Upper lobe of left lung (tissue), 6 donors: Measurements from ENCODE around the gene COX6B2. TPM values are rescaled to one million over a fixed set of nuclear protein-coding genes. Genes with fewer than 3 reads are reported as not detected.

Experiments
- ATAC-seq, 2 donors: fragments of 200-7000 bp; cut with Tn5 transposase; one replicate each; pipeline ENCODE4 v1.9.1; 2022; ENCODE audit warnings: mild to moderate bottlenecking in 2 of 2, moderate library complexity in 2 of 2; ENCODE audit not compliant: low FRiP score in 2 of 2
- DNase-seq, 2 donors: peaks; one replicate each; pipeline ENCODE4 v3.0.0-alpha.2; 2019 to 2020
- H3K27ac ChIP-seq, 4 donors: fragments of 200-600 bp; sonication (generic); one replicate each; pipeline ENCODE4 v1.5.1; 2016 to 2019
- H3K27me3 ChIP-seq, 4 donors: fragments of 200-600 bp; sonication (generic); one replicate each; pipeline ENCODE4 v1.5.1; 2017 to 2019
- H3K36me3 ChIP-seq, 4 donors: fragments of 200-600 bp; sonication (generic); one replicate each; pipeline ENCODE4 v1.5.1; 2016 to 2019
- H3K4me1 ChIP-seq, 4 donors: fragments of 200-600 bp; sonication (generic); one replicate each; pipeline ENCODE4 v1.5.1; 2018 to 2019
- H3K4me3 ChIP-seq, 4 donors: fragments of 200-600 bp; sonication (generic); one replicate each; pipeline ENCODE4 v1.5.1; 2017 to 2019; ENCODE audit warnings: mild to moderate bottlenecking in 2 of 4, moderate library complexity in 1 of 4
- H3K9me3 ChIP-seq, 4 donors: fragments of 200-600 bp; sonication (generic); one replicate each; pipeline ENCODE4 v1.5.1; 2018 to 2019
- CTCF ChIP-seq, 6 experiments: fragments of 450-650 bp in 4 of 6; fragments of 200-600 bp in 2 of 6; sonication (generic) in 2 of 6; IDR thresholded peaks; one replicate each; pipeline ENCODE4 v1.5.1; 2016 to 2019; ENCODE audit warnings: antibody characterized with exemption in 6 of 6
- EP300 ChIP-seq, 4 donors: sonication (generic); formaldehyde crosslinking; IDR thresholded peaks; one replicate each; pipeline ENCODE4 v1.5.1; 2017; ENCODE audit warnings: antibody characterized with exemption in 4 of 4, control low read depth in 2 of 4
- POLR2A ChIP-seq, 4 donors: fragments of 450-650 bp; IDR thresholded peaks; one replicate each; pipeline ENCODE4 v1.5.1; 2016 to 2017; ENCODE audit warnings: antibody characterized with exemption in 4 of 4, mild to moderate bottlenecking in 2 of 4
- POLR2AphosphoS5 ChIP-seq, 2 donors: sonication (generic); formaldehyde crosslinking; IDR thresholded peaks; one replicate each; pipeline ENCODE4 v1.5.1; 2017; ENCODE audit warnings: antibody characterized with exemption in 2 of 2
- WGBS, 2 donors: methylation state at CpG; one replicate each; pipeline ENCODE4 v1.1.5; 2017 to 2018; 5-methylcytosine and 5-hydroxymethylcytosine counted together
- total RNA-seq, 6 donors: library from RNA; depleted of rRNA in 4 of 6; stranded (reverse); fragments of >200 nt in 4 of 6; gene quantifications; one replicate each; pipeline versions ENCODE4 v1.1.0 to v1.2.1, GENCODE V29; 2016 to 2021
- donor health status: DM: no; HTN: no; CAD: no; lungs with moderate emphysema.
- donor health status: DM: no; HTN: yes; CAD: no; lungs with severe emphysema.

The COX6B2 gene
- total RNA-seq, 6 donors from 2014 or later = 0.20 TPM; not detected in 5

DNA sequence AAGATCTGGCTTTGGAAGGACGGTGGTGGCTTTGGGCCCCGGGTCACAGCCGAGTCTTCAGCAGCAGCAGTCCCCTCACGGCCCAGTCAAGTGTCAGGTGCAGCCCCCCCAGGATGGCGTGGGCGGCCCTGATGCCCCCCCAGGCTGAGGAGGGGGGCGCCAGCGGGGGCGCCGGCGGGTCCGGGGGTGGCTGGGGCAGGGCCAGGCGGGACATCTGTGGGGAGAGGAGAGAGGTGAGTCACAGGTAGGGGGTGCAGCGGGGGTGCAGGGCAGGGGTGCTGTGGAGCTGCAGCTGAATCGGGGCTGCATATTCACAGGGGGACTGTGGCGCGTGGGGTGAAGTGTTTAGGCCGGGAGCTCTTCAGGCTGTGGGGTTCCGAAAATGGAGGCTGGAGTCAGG, 11.4 kb upstream of the COX6B2 start:
- TF ChIP-seq EP300 (IDR thresholded peaks at IDR 0.05) = no peak
- TF ChIP-seq POLR2AphosphoS5 (IDR thresholded peaks at IDR 0.05) = no peak
- TF ChIP-seq CTCF (IDR thresholded peaks at IDR 0.05) = no peak
- no peak for TF ChIP-seq POLR2A (IDR thresholded peaks at IDR 0.05)
- no peaks in the 10 kb centered on the region for H3K9me3 ChIP-seq
- H3K27me3 ChIP-seq = peaks cover 0 to 33% (median 21%) of the 10 kb centered on the region in 4 donors
- no peak overlapping the region for H3K4me3 ChIP-seq
- 69 to 80% methylated on average over 9 to 19 of the region's 19 CpGs for WGBS, 2 donors
- DNase-seq (peak in 1 of 2 donors; percentile 77), ATAC-seq (no peak)
- H3K36me3 ChIP-seq = no peaks in the 10 kb centered on the region
- no peak overlapping the region for H3K27ac ChIP-seq
- peaks cover 11 to 20% (median 13%) of the 10 kb centered on the region in 4 donors for H3K4me1 ChIP-seq

- WGBS, 2 donors = 77 to 90% methylated on average over 8 of the region's 8 CpGs
- no peaks in the 10 kb centered on the region for H3K9me3 ChIP-seq
- DNase-seq = peak in 1 of 2 donors; percentile 58
- H3K4me3 ChIP-seq = no peak overlapping the region
- TF ChIP-seq CTCF (IDR thresholded peaks at IDR 0.05) (no peak), POLR2A (IDR thresholded peaks at IDR 0.05) (no peak), POLR2AphosphoS5 (IDR thresholded peaks at IDR 0.05) (no peak), EP300 (IDR thresholded peaks at IDR 0.05) (no peak)
- no peak overlapping the region for H3K27ac ChIP-seq
- H3K27me3 ChIP-seq = peaks cover 0 to 26% (median 15%) of the 10 kb centered on the region in 4 donors
- peaks cover 11 to 17% (median 13%) of the 10 kb centered on the region in 4 donors for H3K4me1 ChIP-seq
- no peak for ATAC-seq
- no peaks in the 10 kb centered on the region for H3K36me3 ChIP-seq
These were observed 10.7 kb upstream of the COX6B2 start for GRCh38 chr19:55365245-55365644.

GRCh38 chr19:55362990-55363716, 8.6 kb upstream of the COX6B2 start, which contains the start of gene GARIN5B:
GARIN5B (minus strand) TSS chr19:55363260; CDS start chr19:55363066, 194 bp downstream.
- WGBS, 2 donors = 82 to 84% methylated on average over 14 to 21 of the region's 27 CpGs
- DNase-seq (peak in 1 of 2 donors; percentile 72), ATAC-seq (no peak)
- H3K4me3 ChIP-seq = no peak within 1 kb of the TSS
- no peaks in the 10 kb centered on the region for H3K36me3 ChIP-seq
- peaks cover 0 to 5% (median 2%) of the 10 kb centered on the region in 4 donors for H3K27me3 ChIP-seq
- TF ChIP-seq CTCF (IDR thresholded peaks at IDR 0.05) (no peak), POLR2A (IDR thresholded peaks at IDR 0.05) (no peak), POLR2AphosphoS5 (IDR thresholded peaks at IDR 0.05) (no peak), EP300 (IDR thresholded peaks at IDR 0.05) (no peak)
- no peaks in the 10 kb centered on the region for H3K9me3 ChIP-seq
- H3K4me1 ChIP-seq = no peaks in the 10 kb centered on the region
- H3K27ac ChIP-seq = no peak within 1 kb of the TSS

DNA sequence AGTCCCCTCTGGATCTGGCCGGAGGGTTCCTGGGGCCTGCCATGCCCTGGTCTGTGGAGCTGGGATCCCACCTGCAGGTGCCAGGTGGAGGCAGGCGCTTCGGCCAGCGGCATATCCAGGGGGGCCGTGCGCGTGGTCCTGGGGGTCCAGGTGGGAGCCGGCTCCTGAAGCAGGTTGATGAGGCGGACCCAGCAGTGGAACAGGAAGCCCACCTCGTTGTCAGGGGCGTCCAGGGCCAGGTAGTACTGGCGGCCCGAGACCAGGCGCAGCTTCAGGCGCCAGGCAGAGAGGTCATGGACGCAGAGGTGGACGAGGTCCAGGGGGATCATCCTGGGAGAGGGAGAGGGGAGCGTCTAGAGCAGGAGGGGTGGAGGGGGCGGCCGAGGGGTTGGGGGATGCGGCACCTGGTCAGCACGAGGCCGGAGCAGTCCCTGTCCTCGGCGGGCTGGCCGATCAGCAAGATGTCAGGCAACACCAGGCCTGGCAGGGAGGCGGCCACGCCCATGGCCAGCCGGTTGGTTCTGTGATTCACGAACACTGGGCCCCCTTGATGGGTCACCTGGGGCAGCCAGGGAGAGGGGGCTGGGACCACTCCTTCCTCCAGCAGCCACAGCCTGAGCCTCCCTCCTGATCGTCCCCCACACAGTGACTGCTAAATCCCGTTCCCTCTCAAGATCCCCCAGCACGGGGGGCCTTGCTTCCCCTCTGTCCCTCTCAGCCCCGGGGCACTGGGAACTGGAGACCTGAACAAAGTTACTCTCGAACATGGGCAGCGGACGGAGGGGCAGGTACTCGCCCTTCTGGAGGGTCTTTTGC, 7.9 kb upstream of the COX6B2 start:
- DNase-seq (peak in 1 of 2 donors; percentile 75), ATAC-seq (no peak)

More for the DNA sequence above, 7.9 kb upstream of the COX6B2 start:
- no peak overlapping the region for H3K4me3 ChIP-seq
- H3K9me3 ChIP-seq = no peaks in the 10 kb centered on the region
- H3K4me1 ChIP-seq = no peaks in the 10 kb centered on the region
- no peak overlapping the region for H3K27ac ChIP-seq
- TF ChIP-seq CTCF (IDR thresholded peaks at IDR 0.05) (no peak), POLR2A (IDR thresholded peaks at IDR 0.05) (no peak), POLR2AphosphoS5 (IDR thresholded peaks at IDR 0.05) (no peak), EP300 (IDR thresholded peaks at IDR 0.05) (no peak)
- H3K36me3 ChIP-seq = no peaks in the 10 kb centered on the region
- 68 to 74% methylated on average over 29 to 36 of the region's 38 CpGs for WGBS, 2 donors
- peaks cover 0 to 2% (median 0%) of the 10 kb centered on the region in 4 donors for H3K27me3 ChIP-seq
